Measurements from ENCODE around the gene NUCKS1.

Gene NUCKS1

GRCh38 chr1:205668951-205669340 lies 81.0 kb downstream of the NUCKS1 start:
- DNase-seq (ENCODE audit: low read depth) = peak; percentile 52
- peak; percentile 26 for TF ChIP-seq CTCF (conservative IDR thresholded peaks at IDR 0.05; ENCODE audit: control insufficient read depth, insufficient read depth, low read depth, low read length)
- no peak overlapping the region for H3K4me3 ChIP-seq (ENCODE audit: control insufficient read depth, low read depth, low read length)

- no peak for DNase-seq (ENCODE audit: low read depth)
- no peak overlapping the region for H3K4me3 ChIP-seq (ENCODE audit: control insufficient read depth, low read depth, low read length)
- TF ChIP-seq CTCF (conservative IDR thresholded peaks at IDR 0.05; ENCODE audit: control insufficient read depth, insufficient read depth, low read depth, low read length) = no peak
Observed at GRCh38 chr1:205667909-205668643, 81.9 kb downstream of the NUCKS1 start.

GRCh38 chr1:205666372-205667166 lies 83.4 kb downstream of the NUCKS1 start:
- no peak for DNase-seq (ENCODE audit: low read depth)
- no peak overlapping the region for H3K4me3 ChIP-seq (ENCODE audit: control insufficient read depth, low read depth, low read length)
- TF ChIP-seq CTCF (conservative IDR thresholded peaks at IDR 0.05; ENCODE audit: control insufficient read depth, insufficient read depth, low read depth, low read length) = no peak

GRCh38 chr1:205665201-205666045 lies 84.6 kb downstream of the NUCKS1 start:
- TF ChIP-seq CTCF (conservative IDR thresholded peaks at IDR 0.05; ENCODE audit: control insufficient read depth, insufficient read depth, low read depth, low read length) = no peak
- no peak overlapping the region for H3K4me3 ChIP-seq (ENCODE audit: control insufficient read depth, low read depth, low read length)
- DNase-seq (ENCODE audit: low read depth) = no peak

- TF ChIP-seq CTCF (conservative IDR thresholded peaks at IDR 0.05; ENCODE audit: control insufficient read depth, insufficient read depth, low read depth, low read length) = no peak
- H3K4me3 ChIP-seq (ENCODE audit: control insufficient read depth, low read depth, low read length) = no peak overlapping the region
- no peak for DNase-seq (ENCODE audit: low read depth)
Observed at GRCh38 chr1:205664399-205665017, 85.5 kb downstream of the NUCKS1 start.

- no peak for TF ChIP-seq CTCF (conservative IDR thresholded peaks at IDR 0.05; ENCODE audit: control insufficient read depth, insufficient read depth, low read depth, low read length)
- no peak for DNase-seq (ENCODE audit: low read depth)
- no peak overlapping the region for H3K4me3 ChIP-seq (ENCODE audit: control insufficient read depth, low read depth, low read length)
Observed at GRCh38 chr1:205663286-205663936, 86.6 kb downstream of the NUCKS1 start.

Measured in fibroblast of mammary gland (primary cell).